Femur (tissue), 1 donor: ENCODE results near the gene CABP2.

Experiments used
- DNase-seq: peaks from one replicate; pipeline ENCODE4 v3.0.0-alpha.2; 2017

CABP2 gene

DNA sequence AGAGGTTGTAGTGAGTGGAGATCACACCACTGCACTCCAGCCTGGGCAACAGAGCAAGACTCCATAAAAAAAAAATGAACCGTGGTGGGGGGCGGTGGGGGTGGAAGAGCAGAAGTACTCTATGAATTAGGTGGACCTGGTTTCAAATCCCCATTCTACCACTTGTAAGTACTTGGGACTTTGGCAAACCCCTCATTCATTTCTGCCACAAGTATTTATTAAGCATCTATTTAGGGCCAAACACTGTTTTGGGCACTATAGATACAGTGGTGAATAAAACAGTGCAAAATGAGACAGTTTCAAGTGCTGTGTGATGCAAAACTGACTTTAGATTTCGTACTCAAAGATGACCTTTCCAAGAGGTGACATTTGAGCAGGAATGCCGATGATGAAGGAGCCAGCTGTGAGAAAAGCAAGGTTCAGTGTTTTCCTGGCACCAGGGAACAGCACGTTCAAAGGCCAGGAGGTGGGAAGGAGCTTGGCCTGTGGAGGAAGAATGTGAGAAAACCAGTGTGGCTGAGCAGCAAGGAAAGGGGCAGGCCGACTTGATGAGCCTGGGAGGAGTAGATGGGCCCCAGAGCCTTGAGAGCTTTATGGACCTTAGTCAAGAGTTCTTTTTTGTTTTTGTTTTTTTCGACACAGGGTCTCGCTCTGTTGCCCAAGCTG is 52.8 kb downstream of the CABP2 start:
- DNase-seq, result no peak

DNA sequence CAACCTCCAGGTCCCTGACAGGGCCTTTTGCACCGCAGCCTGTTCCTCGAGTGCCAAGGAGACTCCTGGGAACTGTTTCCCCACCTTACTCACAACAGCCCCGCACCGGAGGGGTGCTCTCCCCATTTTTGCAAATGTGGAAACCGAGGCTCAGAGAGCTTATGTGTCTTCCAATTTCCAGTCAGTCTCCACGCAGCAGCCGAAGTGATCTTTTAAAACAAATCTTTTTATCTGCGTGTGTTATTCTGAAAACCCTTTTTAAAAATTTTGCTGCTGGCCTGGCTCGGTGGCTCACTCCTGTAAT is 53.8 kb downstream of the CABP2 start:
- DNase-seq, result no peak
